Neural crest cell (in vitro differentiated cells): ENCODE results near the gene KCNA2. TPM values are rescaled to one million over a fixed set of nuclear protein-coding genes. Genes with fewer than 3 reads are reported as not detected.

Experiments used
- DNase-seq: peaks from one replicate; pipeline ENCODE4 v3.0.0; 2021; ENCODE audit warnings: low read depth, mixed read lengths, low spot score
- H3K27ac Mint-ChIP-seq: one replicate; pipeline ENCODE4 v1.8.0; 2021; ENCODE audit warnings: mild to moderate bottlenecking, mixed read lengths; ENCODE audit not compliant: unreplicated experiment
- H3K27me3 Mint-ChIP-seq: 2 replicates; pipeline ENCODE4 v1.8.0; 2021; ENCODE audit warnings: low read depth, mild to moderate bottlenecking, mixed read lengths
- H3K36me3 Mint-ChIP-seq: 2 replicates; pipeline ENCODE4 v1.8.0; 2021; ENCODE audit warnings: low read depth, mild to moderate bottlenecking, mixed read lengths
- H3K4me1 Mint-ChIP-seq: 2 replicates; pipeline ENCODE4 v1.8.0; 2021; ENCODE audit warnings: mixed read lengths
- H3K4me3 Mint-ChIP-seq: one replicate; pipeline ENCODE4 v1.8.0; 2021; ENCODE audit warnings: mild to moderate bottlenecking, mixed read lengths
- H3K9me3 Mint-ChIP-seq: 2 replicates; pipeline ENCODE4 v1.8.0; 2021; ENCODE audit warnings: mixed read lengths
- CTCF ChIP-seq: fragments of 200-600 bp; sonication (generic); conservative IDR thresholded peaks from 2 replicates; pipeline ENCODE4 v1.5.0; 2021; ENCODE audit warnings: antibody characterized with exemption, mild to moderate bottlenecking
- total RNA-seq: library from RNA; stranded (reverse); gene quantifications from 2 replicates; pipeline ENCODE4 v1.2.1, GENCODE V29; 2021

Gene KCNA2
- total RNA-seq, 1 donor from 2014 or later, result 2.5 TPM

- Mint-ChIP-seq H3K27me3 (peaks cover 80% of the 10 kb centered on the region), H3K9me3 (no peaks in the 10 kb centered on the region), H3K27ac (no peak overlapping the region), H3K4me1 (peaks cover 5% of the 10 kb centered on the region), H3K4me3 (no peak overlapping the region), H3K36me3 (no peaks in the 10 kb centered on the region)
- no peak for DNase-seq
- no peak for TF ChIP-seq CTCF
Observed at GRCh38 chr1:110610696-110611286, 4.6 kb upstream of the KCNA2 start.

DNA sequence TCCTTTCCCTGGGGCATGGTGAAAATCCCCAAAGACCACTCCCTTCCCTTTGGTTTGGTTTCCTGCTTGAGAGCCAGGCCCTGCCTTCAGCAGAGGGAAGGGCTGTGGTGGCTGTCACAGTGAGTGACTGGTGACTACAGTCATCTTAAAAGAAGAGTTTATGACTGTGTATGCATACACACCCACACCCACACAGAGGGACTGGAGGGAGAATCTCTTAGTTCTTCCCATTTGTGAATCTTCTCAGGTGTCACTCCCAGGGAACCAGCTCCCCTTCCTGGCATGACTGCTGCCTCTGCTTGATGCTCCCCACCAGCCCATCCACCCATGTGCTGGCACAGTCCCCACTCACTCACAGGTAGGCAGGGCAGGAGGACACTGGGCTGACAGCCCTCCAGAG is 3.9 kb upstream of the KCNA2 start:
- TF ChIP-seq CTCF, result no peak
- no peak for DNase-seq
- H3K4me3 Mint-ChIP-seq, result no peak overlapping the region

DNA sequence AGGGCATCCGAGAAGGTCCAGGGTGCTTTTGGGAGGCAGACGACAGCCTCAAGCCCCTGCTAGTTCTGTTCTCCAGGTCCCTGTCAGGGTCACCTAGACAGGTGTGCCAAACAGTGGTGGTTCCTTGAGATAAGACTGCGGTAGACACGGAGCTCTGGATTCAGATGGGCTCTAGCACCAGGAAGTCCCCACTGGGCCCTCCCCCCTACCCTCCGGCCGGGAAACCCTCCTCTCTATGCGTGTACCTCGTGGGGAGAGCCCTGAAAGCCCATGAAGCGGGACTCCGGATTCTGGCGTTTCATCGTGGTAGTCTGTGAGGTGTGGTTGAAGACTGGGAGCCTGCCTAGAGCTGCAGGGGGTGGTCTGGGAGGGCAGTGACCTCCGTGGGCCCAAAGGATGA is 2.1 kb upstream of the KCNA2 start:
- TF ChIP-seq CTCF, result no peak
- DNase-seq, result no peak
- Mint-ChIP-seq H3K27ac (no peak overlapping the region), H3K4me3 (peak overlapping the region; percentile 81), H3K27me3 (peaks cover 70% of the 10 kb centered on the region), H3K9me3 (no peaks in the 10 kb centered on the region), H3K36me3 (no peaks in the 10 kb centered on the region), H3K4me1 (peaks cover 13% of the 10 kb centered on the region)

More for the DNA sequence above, 3.9 kb upstream of the KCNA2 start:
- Mint-ChIP-seq H3K27me3 (peaks cover 82% of the 10 kb centered on the region), H3K4me1 (peaks cover 11% of the 10 kb centered on the region), H3K9me3 (no peaks in the 10 kb centered on the region), H3K36me3 (no peaks in the 10 kb centered on the region), H3K27ac (no peak overlapping the region)

DNA sequence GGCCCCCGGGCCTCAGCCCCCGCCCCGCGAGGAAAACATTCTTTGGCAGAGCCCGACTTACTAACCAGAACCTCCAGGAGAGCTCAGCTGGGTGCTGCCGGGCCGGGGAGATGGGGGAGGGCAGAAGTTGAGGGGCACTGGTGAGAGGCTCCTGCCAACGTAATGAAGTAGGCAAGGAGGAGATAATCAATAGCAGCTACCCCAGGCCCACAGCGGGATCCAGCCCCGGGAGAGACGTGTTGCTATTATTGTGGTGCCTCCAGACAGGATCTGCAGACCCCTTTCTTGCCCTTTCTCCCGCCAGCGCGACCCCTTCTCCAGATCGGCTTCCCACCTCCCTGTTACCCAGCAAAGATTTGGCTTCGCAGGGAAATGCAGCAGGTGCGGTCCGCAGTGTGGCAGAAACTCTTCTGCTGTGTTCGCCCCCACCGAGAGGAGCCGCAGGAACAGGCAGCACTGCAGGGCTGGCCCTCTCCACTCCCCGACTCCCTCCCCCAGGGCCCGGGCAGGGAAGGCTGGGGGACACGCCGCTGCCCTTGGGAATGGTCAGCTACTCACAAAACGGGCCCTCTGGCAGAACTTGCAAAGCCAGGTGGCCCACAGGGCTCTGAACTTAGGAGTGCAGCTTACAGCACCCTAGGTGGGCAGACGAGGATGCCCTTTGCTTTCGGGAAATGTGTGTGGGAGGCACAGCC is 1.5 kb upstream of the KCNA2 start:
- Mint-ChIP-seq H3K4me1 (peaks cover 15% of the 10 kb centered on the region), H3K36me3 (no peaks in the 10 kb centered on the region), H3K27me3 (peaks cover 66% of the 10 kb centered on the region), H3K9me3 (no peaks in the 10 kb centered on the region), H3K4me3 (peak overlapping the region; percentile 71), H3K27ac (no peak overlapping the region)
- TF ChIP-seq CTCF, result no peak
- DNase-seq, result no peak

DNA sequence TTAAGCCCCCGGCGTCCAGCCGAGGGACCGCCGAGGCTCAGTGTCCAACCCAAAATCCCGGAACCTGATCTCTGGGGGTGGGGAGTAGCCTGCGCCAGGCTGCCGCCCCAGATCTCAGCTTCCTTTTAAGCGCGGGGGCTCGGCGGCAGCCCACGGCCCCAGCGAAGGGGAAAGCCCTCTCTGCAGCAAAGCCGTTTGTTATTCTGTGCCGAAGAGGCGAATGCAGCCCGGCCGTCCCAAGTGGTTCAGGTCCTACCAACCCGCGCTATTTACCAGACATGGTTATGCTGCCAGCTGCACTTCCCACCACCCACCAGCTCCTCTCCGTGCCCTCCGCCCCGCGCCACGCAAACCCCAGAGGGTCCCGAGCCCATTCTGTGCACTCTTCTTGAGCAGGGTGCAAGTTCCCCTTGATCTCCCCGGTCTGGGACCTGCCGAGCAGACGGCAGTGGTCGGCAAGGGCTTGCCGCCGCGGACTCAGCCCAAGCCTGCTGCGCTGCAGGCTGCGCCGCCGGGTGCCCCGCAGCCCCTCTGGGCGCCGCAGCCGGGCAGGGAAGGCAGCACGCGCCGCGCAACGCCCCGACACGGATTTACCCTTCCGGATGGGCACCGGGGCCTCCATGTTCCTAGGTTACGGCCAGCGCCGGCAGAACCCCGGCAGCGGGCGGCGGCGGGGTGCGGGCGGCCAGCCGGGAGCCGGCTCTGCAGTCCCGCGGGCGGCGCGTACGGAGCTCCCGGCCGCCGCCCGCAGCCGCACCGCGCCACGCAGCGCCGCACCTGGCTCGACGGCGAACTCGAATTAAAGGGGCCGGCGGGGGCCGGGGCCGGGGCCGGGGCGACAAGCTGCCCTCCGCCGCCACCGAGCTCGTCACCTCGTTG is 738 bp upstream of the KCNA2 start:
- peaks cover 15% of the 10 kb centered on the region for H3K4me1 Mint-ChIP-seq
- no peaks in the 10 kb centered on the region for H3K36me3 Mint-ChIP-seq
- peaks cover 61% of the 10 kb centered on the region for H3K27me3 Mint-ChIP-seq
- no peak overlapping the region for H3K27ac Mint-ChIP-seq
- DNase-seq, result peak; percentile 24
- no peaks in the 10 kb centered on the region for H3K9me3 Mint-ChIP-seq
- peak overlapping the region; percentile 86 for H3K4me3 Mint-ChIP-seq
- TF ChIP-seq CTCF, result no peak
